MV-4-11 (cell line): ENCODE data around the gene TEAD1.

Experiments used
- DNase-seq: peaks from one replicate; lab custom pipeline; 2025; lab: John Stamatoyannopoulos, UW

The TEAD1 gene

DNA sequence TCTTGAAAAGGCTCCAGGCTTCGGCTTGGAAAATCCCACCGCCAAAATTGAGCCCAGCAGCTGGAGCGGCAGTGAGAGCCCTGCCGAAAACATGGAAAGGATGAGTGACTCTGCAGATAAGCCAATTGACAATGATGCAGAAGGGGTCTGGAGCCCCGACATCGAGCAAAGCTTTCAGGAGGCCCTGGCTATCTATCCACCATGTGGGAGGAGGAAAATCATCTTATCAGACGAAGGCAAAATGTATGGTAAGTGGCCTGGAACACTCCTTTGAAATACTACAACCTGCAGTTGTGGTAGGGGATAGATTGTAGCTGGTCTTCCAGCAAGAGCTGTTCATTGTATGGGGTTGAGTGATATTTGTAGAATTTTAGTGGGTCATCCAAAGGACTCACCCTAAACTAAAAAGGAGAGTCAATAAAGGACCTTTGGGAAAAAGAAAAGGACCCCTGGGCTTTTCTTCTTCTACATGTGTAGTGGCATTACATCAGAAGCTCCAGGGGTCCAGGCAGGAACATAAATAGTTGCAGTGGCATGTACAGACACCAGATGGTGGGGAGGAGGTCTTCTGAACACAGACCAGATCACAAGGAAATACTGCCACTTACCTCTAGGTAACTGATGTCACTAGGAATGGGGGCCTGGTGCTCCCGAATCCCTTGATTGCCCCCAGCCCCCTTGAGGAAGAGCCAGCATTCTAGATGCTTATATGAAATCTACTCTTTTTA lies 90.1 kb downstream of the TEAD1 start:
- DNase-seq = no peak

DNA sequence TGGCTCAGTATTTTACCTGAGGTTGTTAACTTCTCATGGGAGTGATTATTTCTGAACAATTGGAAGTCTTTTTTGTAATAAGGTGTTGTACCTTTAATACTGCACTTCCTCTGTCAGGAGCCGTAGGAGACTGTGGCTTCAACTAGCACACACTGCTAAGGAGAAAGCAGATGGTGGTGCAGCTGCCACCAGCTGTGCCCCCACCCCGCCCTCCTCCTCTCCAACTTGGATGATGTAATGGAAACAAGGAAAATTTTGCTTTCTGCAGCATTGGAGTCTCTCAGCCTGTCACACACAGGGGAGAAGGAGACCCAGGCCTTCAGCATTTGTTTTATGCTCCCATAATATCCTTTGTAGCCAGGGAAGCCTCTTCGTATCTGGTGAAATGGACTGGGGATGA lies 91.2 kb downstream of the TEAD1 start:
- DNase-seq = no peak

DNA sequence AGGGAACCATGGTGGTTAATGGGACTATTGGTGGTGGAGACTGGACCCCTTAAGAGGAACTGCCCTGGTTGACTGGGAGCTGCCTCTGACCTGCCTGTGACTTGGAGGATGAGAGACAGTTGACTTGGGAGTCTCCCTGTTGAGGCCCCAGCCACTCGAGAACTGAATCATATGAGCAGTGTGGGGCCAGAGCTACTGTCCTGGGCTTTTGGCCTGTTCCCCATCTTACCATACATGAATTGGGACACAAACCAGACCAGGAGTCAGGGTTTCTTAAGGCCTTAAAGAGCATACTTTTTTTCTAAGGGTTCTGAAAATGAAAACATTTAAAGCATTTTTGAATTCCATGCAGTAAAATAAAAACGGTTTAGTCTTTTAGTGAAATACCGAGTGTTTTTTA lies 92.8 kb downstream of the TEAD1 start:
- DNase-seq = no peak

DNA sequence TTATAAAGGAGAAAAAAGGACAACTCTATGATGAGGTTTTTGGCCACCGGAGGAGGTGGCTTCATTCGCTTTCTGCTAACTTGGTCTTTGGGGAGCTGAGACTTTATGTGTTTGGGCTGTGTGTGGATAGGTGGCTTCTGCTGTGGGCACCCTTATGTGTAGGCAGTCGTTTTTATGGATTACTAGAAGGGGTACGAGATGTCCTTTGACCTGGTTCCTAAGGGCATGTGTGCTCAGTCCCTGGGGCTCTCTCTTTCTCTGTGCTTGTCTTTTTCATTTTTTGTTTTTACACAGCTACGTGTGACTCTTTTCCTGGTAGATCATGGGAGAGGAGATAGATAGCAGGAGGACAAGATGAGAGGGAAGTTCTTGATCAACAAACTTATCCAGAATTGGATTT lies 93.4 kb downstream of the TEAD1 start:
- DNase-seq = no peak

DNA sequence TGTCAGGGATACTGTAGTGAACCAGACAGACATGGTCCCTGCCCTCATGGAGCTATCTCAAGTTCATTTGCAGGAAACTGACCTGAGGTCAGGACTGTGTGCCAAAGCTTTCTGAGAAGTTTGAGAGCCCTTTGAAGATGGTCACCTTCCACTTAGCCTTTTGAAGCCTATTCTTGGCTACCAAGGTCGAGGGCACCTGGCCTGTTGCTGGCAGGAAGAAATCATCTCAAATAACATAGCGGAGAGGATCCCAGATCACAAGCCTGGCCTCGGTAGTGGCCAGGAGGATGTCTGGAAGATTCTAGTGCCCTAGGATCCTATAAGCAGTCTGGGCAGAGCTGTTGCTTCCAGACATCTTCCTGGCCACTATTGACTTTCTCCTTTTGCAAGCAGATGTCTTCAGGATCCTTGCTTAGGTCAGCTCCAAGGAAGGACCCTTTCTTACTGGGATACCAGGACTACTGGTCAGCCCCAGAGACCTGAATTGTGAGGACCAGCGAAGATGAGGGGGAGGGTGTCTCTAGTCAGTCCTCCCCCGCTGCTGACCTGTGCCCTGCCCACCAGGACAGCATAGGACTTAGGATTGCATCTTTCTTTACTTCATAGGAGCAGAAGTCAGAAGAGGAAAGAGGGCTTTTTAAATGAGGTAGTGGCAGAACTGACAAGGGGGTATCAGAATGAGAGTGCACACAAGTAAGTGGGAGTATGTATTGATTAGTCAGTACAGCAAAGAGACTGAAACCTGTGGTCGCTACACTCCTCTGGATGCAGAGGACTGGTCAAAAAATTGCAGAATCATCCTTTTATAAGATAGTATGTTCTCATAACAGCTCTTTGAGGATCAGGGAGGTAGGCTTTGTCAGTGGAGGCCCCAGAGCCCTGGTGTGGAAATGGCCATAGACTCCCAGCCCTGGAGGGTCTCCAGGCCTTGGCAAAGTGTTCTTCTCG lies 94.8 kb downstream of the TEAD1 start:
- DNase-seq = no peak

DNA sequence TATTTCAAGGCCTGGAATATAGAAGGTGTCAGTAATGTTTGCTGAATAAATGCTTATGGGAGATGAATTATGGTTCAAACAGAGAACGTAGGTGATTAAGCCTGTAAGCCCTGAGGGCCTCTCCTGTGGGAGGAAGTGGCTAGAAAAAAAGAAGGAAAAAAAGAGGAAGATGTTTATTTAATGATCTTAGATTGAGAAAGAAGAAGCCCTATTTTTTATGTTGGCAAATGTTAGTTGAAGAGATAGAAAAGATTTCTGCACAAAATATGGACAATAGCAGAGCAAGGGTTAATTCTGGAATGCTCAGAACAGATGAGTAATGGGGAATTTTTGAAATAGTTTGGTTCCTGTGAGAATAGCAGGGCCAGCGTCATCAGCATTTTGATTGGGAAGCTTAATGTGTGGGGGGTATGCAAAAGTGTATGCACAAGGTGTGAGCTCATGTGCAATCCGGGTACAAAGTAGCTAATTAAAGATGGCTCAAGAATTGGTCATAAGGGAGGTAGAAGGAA lies 95.7 kb downstream of the TEAD1 start:
- peak; percentile 44 for DNase-seq

DNA sequence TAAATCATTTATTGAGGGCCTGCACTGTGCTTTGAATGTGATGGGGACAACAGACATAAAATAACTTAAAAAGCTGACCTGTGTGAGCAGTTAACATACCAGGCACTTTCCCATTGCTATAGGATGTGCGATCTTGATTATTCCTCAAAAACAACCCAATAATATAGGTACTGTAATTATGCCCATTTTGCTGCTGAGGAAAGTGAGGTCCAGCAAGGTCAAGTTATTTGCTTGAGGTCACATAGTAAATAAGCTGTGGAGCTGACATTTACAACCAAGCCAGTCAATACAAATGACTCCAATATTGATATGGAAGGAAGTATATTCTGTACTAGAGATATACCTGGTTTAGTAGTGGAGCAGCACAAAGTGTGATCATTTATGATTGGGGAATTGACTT lies 96.2 kb downstream of the TEAD1 start:
- DNase-seq = no peak

DNA sequence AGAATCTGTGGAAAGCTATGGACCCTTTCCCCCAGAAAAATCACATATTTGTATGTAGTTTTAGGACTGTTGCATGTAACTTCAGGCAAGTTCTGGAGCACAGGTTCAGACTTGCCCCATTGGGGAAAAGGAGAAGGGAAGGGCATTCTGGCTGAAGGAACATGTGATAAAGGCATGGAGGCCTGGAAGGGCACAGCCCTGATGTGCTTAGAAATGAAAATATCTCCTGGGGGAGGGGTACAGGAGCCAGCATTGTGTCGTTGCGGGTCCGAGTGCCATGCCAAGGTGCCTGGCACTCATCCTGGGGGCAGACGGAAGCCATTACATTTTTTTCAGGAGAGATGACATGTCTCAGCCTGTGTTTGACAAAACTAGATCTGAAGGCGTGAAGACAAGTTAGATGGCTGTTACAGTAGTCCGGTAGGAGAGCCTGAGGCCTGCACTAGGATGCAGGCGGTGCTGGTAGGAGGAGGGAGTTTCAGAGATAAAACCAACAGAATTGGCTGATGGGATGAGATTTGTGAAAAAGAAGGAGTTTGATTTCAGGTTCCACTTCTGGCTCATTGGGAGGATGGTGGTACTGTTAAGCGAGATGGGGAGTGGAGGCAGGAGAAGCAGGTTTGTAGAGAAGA lies 96.9 kb downstream of the TEAD1 start:
- DNase-seq = no peak

DNA sequence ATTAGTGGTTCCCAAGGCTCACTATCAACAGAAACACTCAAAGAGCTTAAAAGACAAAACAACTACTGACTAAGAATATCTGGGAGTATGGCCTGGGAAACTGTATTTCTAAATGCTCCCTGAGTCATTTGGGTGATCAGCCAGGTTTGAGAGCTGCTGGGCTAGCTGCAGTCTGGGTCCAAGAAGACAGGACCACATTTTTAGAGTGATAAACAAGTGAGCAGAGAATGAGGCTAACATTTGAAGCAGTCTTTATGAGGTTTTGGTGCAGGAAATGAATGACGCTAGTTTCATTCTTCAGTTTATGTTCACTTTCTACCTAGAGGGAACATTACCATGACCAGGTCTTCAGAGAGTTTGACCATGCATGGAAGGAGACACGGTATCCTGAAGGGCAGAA lies 97.7 kb downstream of the TEAD1 start:
- no peak for DNase-seq

DNA sequence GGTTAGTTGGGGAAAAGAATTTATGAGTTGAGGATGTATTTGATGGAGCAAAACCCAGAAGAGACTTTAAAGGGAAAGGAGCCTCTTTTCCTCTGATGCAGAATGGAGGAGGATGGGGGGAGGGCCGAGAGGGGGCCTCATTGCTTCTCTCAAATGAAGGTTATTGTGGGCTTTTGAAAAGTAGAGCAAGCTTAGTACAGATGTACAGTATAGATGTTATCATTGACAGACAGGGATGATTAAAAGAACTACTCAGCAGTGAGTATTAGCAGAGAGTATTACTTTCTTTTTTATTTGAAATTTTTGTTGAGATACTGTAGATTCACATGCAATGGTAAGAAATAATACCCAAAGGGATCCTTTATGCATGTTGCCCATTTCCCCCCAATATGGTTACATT lies 98.1 kb downstream of the TEAD1 start:
- no peak for DNase-seq

DNA sequence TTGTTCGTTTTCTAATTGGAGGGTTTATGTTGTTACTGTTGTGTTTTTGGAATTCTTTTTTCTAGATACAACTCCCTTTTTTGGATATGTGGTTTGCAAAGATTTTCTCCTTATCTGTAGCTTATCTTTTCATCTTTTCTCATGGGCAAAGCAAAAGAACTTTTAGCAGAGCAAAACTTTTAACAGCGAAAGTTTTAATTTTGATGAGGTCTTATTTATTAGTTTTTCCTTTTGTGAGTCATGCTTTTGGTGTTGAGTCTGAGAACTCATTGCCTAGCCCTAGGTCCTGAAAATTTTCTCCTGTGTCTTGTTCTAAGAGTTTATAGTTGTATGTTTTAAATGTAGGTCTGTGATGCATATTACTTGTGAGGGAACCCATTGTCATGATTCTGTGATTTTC lies 99.4 kb downstream of the TEAD1 start:
- no peak for DNase-seq

DNA sequence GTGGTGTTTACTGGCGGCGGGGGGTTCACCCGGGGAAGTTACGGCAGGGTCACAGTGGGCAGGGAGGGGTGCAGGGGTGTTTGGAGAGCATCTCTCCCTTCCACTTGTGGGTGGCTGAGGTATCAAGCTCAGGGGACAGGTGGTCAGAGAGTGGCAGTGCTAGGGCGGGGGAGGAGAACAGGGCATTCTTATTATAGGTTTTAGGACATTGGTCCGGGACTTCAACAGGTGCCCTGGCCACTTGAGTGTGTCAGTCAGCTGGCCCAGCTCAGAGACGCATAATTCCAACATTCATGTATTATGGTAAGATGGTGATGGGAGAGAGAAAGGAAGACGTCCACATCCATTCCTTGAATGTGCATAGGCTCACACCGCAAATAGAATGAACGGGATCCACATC lies 101.7 kb downstream of the TEAD1 start:
- DNase-seq = no peak

DNA sequence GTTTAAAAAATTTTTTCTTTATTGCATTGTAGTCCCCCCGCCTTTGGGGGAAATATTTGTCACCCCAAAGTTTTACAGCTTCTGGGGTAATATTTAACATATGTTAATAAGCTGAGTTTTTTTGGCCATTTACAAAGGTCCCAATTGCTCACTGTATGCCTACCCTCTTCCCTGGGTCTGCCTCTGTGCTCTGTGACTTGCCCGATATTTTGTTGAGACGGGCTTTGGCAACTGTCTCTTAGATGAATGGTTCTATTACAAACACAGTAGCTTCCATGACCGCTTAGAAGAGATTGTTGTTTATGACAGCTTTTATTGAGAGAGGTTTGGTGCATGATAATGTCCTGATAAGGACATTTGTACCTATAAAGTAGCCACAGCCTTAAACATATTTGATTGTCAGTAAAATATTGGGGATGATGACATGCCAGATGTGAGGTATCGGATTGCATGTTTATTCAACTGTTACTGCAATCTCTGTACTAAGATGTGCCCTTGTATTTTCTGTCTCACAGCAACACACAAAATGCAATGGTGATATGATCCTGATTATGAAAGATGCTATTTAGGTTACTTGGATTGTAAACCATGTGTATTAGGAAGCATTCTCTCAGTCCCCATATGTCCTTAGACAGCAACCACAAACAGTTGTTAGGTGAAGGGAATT lies 103.1 kb downstream of the TEAD1 start:
- DNase-seq = no peak

DNA sequence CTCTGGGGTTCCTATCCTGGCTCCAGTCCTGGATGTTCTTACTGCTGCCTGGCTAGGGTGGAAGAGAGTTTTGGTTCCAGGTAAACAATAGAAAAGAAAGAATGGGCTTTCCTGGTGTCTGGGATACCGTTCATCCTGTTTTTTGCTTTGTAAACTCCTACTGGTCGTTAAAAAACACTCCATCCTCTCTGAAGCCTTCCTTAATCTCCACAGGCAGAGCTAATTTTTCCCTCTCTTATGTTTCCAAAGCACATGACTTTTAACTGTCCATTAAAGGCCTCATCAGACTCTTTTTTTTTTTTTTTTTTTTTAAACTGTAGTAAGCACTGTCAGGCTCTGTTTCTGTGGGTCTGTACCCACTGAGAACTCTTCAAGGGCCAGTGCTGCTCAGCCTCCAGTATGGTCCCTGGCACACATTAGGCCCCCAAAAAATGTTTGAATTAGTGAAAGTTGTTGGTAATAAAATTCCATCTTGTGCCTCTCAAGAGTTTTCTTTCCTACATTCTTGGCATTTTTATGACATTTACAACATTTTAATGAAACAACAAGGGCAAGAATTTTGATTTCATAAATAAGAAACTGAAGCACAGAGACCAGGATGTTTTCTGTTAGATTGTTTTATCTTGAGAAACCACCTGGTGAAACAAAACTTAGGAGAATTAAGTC lies 104.2 kb downstream of the TEAD1 start:
- no peak for DNase-seq

DNA sequence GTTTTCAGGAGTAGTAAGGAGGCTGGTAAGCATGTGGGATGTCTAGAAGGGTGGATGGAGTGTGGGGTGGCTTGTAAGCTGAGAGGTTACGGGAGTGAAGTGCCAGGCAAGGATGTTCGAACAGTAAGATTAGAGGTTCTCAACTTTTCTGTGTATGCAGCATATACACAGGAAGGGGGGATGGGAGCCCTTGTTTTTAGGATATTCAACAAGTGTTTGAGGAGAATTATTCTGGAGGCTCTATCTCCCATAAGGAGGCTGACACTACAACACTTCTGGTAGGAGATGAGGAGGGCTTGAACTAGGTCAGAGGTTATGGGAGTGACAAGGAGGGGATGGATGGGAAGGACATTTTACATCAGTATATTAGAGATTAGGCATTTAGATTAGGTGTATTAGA lies 109.5 kb downstream of the TEAD1 start:
- DNase-seq = no peak

DNA sequence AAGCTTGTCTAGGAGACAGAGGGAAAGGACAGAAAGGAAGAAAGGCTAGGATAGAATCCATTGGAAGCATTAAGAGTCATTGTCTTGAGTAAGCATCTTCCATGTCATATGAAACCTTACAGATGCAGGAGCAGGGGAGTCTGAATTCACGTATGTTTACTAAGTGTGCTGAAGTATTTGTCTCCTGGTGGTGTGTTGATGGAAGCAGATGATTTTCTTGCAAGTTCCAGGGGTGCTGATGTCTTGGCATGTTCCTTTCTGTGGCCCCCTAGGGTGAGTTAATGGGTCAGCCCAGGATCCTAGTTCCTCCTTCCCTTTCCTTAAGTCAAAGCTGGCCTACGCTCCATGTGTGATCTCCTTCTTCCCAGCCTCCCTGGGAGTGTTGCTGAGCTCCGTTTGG lies 110.2 kb downstream of the TEAD1 start:
- no peak for DNase-seq

DNA sequence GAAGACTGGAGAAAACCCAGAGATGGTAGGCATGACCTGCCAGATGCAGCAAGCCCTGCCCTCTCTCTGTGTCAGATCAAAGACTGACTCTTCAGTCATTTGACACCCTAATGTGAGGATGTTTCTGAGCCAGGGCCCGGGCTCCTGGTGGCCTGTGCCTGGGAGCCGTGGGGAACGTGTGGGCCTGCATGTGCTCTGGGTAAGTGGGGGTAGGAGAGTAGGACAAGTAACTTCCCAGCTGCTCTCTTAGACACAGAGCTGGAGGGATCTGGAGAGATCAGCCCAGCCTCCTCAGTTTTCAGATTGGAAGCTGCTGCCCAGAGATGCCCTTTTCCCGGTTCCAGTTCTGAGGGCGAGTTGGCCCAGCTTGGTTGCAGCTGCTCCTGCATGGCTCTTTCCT lies 110.8 kb downstream of the TEAD1 start:
- DNase-seq = no peak

DNA sequence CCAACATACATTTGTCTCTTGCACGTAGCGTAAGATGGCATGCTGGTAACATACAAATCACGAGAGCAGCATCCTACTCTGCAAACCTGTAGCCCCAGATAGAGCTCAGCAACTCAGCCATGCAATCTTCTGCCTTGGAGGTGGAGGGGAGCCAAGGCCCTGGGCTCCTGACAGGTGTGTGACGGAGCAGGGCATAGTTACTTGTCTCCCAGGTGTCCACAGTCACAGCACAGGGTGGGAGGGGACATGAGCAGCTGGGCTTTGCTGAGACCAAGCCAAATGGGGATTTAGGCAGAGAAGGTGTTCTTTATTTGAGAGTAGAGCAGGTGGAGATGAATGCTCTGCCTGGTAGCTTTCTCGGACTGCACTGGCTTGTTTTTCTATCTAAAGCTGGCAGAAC lies 111.7 kb downstream of the TEAD1 start:
- no peak for DNase-seq

DNA sequence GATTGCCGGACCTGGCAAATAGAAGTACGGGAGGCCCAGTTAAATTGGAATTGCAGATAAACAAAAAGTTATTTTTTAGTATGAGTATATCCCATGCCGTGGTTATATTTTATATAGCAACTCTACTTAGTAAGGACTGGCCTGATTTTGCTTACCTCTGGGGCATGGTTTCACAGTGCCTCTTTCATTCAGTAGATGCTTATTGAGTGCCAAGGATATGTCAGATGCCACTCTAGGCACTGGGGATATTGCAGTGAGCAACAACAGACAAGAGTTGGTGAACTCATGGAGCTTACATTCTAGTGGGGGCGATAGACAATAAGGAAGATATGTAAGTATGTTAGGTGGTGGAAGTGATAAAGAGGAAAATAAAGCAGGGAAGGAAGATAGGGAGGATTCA lies 112.2 kb downstream of the TEAD1 start:
- no peak for DNase-seq

DNA sequence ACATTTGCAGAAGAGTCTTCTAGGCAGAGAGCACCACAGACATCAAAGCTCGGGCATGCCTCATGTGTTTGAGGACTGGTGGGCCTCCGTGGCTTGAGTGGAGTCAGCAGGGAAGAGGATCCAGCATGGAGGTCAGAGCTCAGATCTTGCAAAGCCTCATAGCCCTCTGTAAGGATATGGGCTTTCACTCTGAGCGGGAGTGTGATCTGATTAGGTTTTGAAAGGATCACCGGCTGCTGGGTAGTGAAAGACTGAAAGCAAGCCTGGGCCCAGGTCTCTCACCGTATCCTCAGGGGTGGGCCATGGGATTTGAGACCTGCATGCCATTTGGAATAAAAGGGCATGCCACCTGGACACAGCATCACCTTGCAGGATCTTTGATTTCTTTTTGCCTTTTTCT lies 112.7 kb downstream of the TEAD1 start:
- DNase-seq = no peak

DNA sequence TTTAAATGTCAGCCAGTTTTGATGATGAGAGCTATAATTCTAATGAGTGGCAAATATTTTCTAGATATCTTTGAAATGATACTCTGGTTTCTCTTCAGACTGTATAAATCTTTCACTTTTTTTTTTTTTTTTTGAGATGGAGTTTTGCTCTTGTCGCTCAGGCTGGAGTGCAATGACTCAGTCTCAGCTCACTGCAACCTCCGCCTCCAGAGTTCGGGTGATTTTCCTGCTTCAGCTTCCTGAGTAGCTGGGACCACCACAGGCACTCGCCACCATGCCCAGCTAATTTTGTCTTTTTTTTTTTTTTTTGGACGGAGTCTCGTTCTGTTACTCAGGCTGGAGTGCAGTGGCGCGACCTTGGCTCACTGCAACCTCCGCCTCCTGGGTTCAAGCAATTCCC lies 113.6 kb downstream of the TEAD1 start:
- DNase-seq = no peak

DNA sequence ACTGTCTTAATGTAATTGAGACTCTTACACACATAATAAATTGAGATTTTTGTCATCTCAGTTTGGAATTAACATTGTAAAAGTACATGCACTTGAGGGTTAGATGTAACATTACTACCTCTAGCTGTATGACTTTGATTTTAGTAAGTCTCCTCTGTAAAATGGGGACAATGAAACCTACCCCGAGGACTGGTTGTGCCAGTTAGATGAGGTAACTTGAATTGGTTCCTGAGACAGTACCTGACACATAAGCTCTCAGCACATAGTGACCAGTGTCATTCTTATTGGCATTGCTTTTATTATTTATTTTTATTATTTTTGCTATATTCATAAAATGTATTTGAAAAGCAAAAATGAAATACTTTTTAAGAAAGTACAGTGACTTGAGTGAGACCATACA lies 114.8 kb downstream of the TEAD1 start:
- no peak for DNase-seq
